Effector memory CD4-positive, alpha-beta T cell (primary cell): ENCODE results near the gene WDR72.

Experiments
- DNase-seq, 3 donors: peaks; one replicate each; pipeline ENCODE4 v3.0.0-alpha.2; 2020
- H3K27ac ChIP-seq: 2 replicates; pipeline ENCODE4 v1.7.0; 2013; ENCODE audit warnings: mild to moderate bottlenecking, low read length, moderate library complexity; ENCODE audit not compliant: insufficient read depth, poor library complexity, severe bottlenecking
- H3K27me3 ChIP-seq: replicated peaks from 2 replicates; pipeline ENCODE4 v1.7.0; 2013; ENCODE audit warnings: mild to moderate bottlenecking, low read length; ENCODE audit not compliant: insufficient read depth, control insufficient read depth, poor library complexity, severe bottlenecking
- H3K36me3 ChIP-seq: 2 replicates; pipeline ENCODE4 v1.7.0; 2013; ENCODE audit warnings: mild to moderate bottlenecking, low read length, moderate library complexity; ENCODE audit not compliant: control insufficient read depth, insufficient read depth
- H3K4me1 ChIP-seq: 2 replicates; pipeline ENCODE4 v1.7.0; 2013; ENCODE audit warnings: low read length, mild to moderate bottlenecking; ENCODE audit not compliant: control insufficient read depth, insufficient read depth, poor library complexity, severe bottlenecking
- H3K4me3 ChIP-seq: 2 replicates; pipeline ENCODE4 v1.7.0; 2013; ENCODE audit warnings: low read length, low read depth, mild to moderate bottlenecking; ENCODE audit not compliant: insufficient read depth, poor library complexity, severe bottlenecking
- H3K9me3 ChIP-seq: 2 replicates; pipeline ENCODE4 v1.7.0; 2013; ENCODE audit warnings: mild to moderate bottlenecking, low read length, moderate library complexity; ENCODE audit not compliant: control insufficient read depth

The WDR72 gene

DNA sequence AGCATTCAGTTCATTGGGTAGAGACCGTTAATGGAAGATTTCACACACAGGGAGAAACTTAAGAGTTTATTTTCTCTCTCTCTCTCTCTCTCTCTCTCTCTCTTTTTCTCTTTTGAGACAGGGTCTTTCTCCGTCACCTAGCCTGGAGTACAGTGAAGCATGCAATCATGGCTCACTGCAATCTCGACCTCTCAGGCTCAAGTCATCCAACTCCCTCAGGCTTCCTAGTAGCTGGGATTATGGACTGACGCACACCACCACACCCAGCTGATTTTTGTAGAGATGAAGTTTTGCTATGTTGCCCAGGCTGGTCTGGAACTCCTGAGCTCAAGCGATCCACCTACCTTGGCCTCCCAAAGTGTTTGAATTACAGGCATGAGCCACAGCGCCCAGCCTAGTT is 1.6 kb downstream of the WDR72 start:
- DNase-seq: no peak
- Histone ChIP-seq H3K27me3 (no peaks in the 10 kb centered on the region), H3K27ac (no peak overlapping the region), H3K9me3 (no peaks in the 10 kb centered on the region), H3K4me1 (no peaks in the 10 kb centered on the region), H3K36me3 (no peaks in the 10 kb centered on the region), H3K4me3 (no peak overlapping the region)

DNA sequence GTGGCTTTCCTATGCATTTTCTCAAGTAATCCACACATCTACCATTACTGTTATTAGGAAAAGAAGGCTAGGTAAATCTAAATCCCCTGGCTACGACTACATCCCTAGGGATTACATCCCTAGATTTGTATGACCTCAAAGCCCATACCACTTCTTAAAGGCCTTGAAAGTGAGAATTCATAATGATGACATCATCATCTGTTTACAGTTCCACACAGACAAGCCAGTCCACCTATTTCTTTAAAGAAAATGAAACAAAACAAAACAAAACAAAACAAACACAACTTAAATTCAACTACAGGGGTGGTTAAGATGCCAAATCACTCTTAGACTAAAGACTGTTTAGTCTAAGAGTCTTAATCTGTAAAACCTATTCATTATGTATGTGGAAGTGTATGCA is 5.7 kb downstream of the WDR72 start:
- Histone ChIP-seq H3K27me3 (no peaks in the 10 kb centered on the region), H3K36me3 (no peaks in the 10 kb centered on the region), H3K4me1 (no peaks in the 10 kb centered on the region), H3K27ac (no peak overlapping the region), H3K4me3 (no peak overlapping the region), H3K9me3 (no peaks in the 10 kb centered on the region)
- DNase-seq: no peak

DNA sequence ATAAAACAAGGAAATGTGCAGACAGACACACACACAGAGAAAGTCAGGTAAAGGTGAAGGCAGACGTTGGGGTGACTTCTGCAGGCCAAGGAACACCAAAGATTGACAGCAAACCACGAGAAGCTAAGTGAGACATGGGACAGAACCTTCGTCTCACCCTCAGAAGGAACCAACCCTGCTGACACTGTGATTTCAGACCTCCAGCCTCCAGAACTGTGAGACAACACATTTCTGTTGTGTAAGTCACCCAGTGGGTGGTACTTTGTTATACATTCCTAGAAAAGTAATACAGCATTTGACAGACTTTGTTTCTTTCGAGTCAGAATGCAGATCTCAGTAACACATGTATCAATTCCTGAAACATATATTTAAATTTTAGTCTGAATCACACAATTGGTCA is 7.1 kb downstream of the WDR72 start:
- Histone ChIP-seq H3K4me3 (no peak overlapping the region), H3K4me1 (no peaks in the 10 kb centered on the region), H3K36me3 (no peaks in the 10 kb centered on the region), H3K27ac (no peak overlapping the region), H3K9me3 (no peaks in the 10 kb centered on the region), H3K27me3 (no peaks in the 10 kb centered on the region)
- no peak for DNase-seq

DNA sequence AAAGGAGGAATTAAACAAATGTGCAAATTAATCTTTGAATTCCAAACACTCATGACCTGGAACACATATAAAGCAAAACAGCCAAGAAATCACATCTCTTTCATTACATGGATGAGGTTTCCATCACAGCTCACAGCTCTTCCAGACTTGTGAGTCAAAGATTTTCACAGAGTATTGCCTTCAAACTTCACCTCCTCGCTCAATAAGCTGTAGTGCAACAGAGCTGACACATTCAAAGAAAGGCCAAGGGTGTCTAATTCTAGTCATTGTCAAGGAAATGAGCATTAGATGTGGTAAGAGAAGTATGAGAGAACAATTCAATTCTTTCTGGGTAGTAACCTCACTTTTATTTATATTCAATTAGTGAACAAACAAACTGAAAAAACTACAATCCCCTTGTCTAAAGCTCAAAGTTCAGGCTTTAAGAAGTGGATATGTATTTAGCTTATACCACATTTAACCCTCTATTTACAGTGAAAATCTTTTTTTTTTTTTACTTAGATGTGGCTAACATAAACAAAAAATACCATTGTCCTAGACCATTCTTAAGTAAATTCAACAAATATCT is 11.9 kb downstream of the WDR72 start:
- no peak for DNase-seq
- Histone ChIP-seq H3K36me3 (no peaks in the 10 kb centered on the region), H3K9me3 (no peaks in the 10 kb centered on the region), H3K4me1 (no peaks in the 10 kb centered on the region), H3K27me3 (no peaks in the 10 kb centered on the region), H3K27ac (no peak overlapping the region), H3K4me3 (no peak overlapping the region)

DNA sequence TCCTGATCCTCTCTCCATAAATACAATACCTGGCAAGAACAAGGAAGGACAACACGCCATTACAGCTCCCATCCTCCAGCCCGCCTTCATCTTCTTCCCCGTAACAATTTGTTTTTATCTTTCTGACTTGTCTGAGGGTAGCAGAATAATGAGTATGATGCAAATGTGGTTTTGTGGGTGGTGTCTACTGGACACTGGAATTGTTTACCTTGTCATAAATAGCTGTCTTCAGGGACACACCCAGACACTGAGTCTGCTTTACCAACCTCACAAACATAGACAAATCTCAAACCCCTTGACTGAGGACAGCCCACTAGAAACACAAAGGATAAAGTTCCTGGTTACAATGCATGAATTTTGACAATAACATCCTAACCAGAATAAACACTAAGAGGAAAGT is 13.4 kb downstream of the WDR72 start:
- Histone ChIP-seq H3K27me3 (no peaks in the 10 kb centered on the region), H3K4me1 (no peaks in the 10 kb centered on the region), H3K4me3 (no peak overlapping the region), H3K27ac (no peak overlapping the region), H3K36me3 (no peaks in the 10 kb centered on the region), H3K9me3 (no peaks in the 10 kb centered on the region)
- DNase-seq: no peak

DNA sequence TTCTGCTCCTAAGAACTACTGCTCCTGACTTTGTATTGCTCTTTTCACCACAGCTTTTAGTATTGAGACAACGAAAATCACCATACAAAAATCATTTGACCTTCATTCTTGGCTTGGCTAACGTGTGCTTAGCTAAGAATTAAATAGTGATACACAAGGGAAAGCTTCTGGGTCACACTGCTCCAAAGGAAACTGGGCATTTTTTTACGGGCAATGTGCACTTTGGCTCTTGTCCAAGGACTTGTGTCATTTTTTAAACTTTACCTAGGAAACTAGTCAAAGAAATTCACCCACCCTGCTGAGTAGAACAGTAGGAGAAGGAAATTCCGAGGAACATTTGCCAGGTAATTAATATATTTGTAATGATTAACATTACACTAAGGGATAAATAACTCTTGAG is 19.8 kb downstream of the WDR72 start:
- Histone ChIP-seq H3K27ac (no peak overlapping the region), H3K9me3 (no peaks in the 10 kb centered on the region), H3K36me3 (no peaks in the 10 kb centered on the region), H3K4me1 (no peaks in the 10 kb centered on the region), H3K27me3 (no peaks in the 10 kb centered on the region), H3K4me3 (no peak overlapping the region)
- DNase-seq: no peak

DNA sequence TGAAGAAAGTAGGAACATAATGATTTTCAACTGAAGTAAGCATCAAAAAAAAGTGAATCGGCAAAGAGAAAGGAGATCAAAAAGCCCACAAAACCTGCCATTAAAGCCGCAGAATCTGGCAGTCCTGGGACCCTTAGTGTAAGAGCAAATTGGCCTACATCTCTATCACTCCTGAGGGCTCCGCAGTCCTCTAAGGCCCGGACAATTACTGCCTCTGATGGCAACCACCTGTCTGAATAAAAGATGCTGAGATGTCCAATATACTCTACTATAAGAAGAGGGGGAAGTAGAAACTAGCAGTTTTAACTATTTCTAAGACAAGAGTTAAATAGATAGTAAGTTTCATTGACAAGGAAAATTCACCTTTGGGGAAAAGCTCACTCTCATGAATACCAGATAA is 20.3 kb downstream of the WDR72 start:
- no peak overlapping the region for H3K4me3 ChIP-seq
- H3K27ac ChIP-seq: no peak overlapping the region
- no peak for DNase-seq
- no peaks in the 10 kb centered on the region for H3K27me3 ChIP-seq
- H3K4me1 ChIP-seq: no peaks in the 10 kb centered on the region
- H3K36me3 ChIP-seq: no peaks in the 10 kb centered on the region
- no peaks in the 10 kb centered on the region for H3K9me3 ChIP-seq

DNA sequence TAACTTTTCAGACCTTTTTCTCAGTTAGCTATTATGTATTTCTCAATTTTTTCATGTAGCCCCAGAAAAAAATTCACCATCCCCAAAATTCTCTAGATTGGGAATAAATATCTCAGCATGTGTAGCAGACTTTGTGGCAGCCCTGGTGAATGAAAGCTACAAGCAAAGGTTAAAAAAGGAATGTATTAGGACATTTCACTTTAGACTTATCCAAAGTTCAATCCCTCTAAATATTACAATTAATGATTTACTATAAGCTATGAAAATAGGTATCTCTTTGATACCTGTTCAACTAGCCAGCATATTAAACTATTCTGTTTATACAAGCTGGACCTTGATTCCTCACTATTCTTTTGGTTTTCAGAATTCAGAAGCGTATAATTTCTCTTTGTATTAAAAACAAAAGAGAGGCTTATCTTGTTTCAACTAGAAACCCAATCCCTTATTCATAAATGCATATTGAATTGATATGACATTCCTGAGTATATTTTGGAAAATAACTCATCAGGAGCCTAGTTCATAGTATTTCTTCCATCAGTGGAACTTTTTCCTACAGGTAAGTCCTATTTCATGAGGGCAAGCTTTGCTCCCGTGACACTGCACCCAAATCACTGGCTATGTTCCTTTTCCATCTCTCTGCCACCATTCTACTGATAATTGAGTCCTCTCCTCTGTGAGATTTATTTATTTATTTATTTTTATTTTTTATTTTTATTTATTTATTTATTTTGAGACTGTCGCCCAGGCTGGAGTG is 38.0 kb downstream of the WDR72 start:
- no peak for DNase-seq
- no peaks in the 10 kb centered on the region for H3K4me1 ChIP-seq
- H3K9me3 ChIP-seq: no peaks in the 10 kb centered on the region
- no peaks in the 10 kb centered on the region for H3K27me3 ChIP-seq
- no peak overlapping the region for H3K4me3 ChIP-seq
- H3K36me3 ChIP-seq: no peaks in the 10 kb centered on the region
- H3K27ac ChIP-seq: no peak overlapping the region

DNA sequence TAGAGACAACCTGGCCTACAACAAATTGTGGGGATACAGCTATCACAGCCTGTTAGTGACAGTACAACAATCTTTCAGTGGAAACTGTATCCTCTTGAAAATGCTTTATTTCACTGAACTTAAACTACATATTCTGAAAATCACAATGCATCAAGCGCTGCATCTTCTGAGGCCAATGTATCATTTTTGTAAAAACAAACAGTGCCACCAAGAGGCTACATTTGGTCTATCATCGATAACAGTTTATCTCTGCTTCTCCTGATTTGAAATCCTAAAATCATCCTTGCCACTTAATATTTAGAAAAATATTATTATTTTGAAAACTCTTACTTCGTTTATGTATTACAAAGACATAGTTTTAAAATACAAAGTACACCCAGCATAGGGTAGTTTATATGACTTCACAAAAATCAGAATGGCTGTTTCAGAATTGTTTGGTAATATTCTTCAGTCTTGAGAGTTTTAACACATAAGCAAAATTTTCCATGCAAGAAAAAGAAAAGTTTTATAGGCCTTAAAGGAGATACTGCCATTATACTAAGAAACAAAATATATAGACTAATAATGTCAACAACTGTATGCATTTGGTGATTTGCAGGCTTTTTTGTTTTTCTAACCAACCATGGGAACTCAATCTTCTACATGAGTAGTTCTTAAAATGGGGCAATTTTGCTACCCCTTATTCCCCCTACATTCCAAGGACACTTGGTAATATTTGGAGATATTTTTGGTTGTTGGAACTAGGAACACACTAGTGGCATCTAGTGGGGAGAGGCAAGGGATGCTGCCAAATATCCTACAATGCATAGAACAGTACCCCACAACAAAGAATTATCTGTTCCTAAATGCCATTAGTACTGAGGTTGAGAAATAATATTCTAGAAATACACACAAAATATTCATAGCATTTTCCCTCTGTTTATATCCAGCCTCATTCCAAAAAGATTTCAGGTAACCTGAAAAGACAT is 42.3 kb downstream of the WDR72 start:
- no peak overlapping the region for H3K4me3 ChIP-seq
- no peaks in the 10 kb centered on the region for H3K36me3 ChIP-seq
- H3K9me3 ChIP-seq: no peaks in the 10 kb centered on the region
- no peaks in the 10 kb centered on the region for H3K4me1 ChIP-seq
- no peak overlapping the region for H3K27ac ChIP-seq
- DNase-seq: no peak
- H3K27me3 ChIP-seq: no peaks in the 10 kb centered on the region

DNA sequence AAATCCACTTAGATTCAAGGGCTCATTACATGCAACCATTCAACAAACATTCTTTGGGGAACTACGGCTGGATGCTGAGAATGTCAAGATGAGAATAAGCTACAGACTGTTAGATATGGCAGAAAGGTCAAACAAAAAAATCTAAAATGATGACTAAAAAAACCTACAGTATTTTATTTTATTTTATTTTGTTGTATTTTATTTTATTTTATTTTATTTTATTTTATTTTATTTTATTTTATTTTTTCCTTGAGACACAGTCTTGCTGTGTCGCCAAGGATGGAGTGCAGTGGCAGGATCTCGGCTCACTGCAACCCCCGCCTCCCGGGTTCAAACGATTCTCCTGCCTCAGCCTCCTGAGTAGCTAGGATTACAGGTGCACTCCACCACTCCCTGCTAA is 46.2 kb downstream of the WDR72 start:
- H3K27me3 ChIP-seq: no peaks in the 10 kb centered on the region
- H3K36me3 ChIP-seq: no peaks in the 10 kb centered on the region
- H3K4me1 ChIP-seq: no peaks in the 10 kb centered on the region
- H3K9me3 ChIP-seq: no peaks in the 10 kb centered on the region
- no peak for DNase-seq
- H3K4me3 ChIP-seq: no peak overlapping the region
- no peak overlapping the region for H3K27ac ChIP-seq
